NB4 (cell line): ENCODE measurements around the gene HDAC9.

ENCODE experiments used
- MYC ChIP-seq: IDR thresholded peaks from 2 replicates; pipeline ENCODE4 v1.6.1; 2011; ENCODE audit warnings: low read depth, low read length
- POLR2A ChIP-seq: IDR thresholded peaks from 2 replicates; pipeline ENCODE4 v1.6.1; 2011; ENCODE audit warnings: mild to moderate bottlenecking; ENCODE audit not compliant: insufficient read length; ENCODE audit errors: extremely low read depth
- TF ChIP-seq, protein P1 (sequence below): IDR thresholded peaks from 2 replicates; pipeline ENCODE4 v1.6.1; 2011; ENCODE audit warnings: low read depth, low read length
- TF ChIP-seq, protein P2 (sequence below): IDR thresholded peaks from one replicate; pipeline ENCODE4 v1.5.1; 2012; ENCODE audit warnings: low read depth, low read length

DNA sequence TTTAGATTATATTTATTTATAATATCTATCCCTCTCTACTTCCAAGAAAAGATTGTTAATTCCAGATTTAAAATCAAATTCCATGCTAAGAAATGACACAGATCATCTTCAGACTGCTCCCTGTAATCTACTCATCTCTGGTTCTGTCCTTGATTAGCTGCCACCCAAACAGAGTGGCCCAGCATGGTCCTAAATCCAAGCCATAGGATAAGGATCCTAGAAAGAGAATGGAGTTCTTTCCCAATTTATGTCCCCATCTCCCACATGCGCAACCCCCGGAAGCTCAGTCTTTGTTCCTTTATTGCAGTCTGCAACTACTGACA lies 23.4 kb upstream of the HDAC9 start:
- TF ChIP-seq, protein P1, sequence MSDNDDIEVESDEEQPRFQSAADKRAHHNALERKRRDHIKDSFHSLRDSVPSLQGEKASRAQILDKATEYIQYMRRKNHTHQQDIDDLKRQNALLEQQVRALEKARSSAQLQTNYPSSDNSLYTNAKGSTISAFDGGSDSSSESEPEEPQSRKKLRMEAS, result no peak
- TF ChIP-seq, protein P2, sequence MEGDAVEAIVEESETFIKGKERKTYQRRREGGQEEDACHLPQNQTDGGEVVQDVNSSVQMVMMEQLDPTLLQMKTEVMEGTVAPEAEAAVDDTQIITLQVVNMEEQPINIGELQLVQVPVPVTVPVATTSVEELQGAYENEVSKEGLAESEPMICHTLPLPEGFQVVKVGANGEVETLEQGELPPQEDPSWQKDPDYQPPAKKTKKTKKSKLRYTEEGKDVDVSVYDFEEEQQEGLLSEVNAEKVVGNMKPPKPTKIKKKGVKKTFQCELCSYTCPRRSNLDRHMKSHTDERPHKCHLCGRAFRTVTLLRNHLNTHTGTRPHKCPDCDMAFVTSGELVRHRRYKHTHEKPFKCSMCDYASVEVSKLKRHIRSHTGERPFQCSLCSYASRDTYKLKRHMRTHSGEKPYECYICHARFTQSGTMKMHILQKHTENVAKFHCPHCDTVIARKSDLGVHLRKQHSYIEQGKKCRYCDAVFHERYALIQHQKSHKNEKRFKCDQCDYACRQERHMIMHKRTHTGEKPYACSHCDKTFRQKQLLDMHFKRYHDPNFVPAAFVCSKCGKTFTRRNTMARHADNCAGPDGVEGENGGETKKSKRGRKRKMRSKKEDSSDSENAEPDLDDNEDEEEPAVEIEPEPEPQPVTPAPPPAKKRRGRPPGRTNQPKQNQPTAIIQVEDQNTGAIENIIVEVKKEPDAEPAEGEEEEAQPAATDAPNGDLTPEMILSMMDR, result no peak
- no peak for TF ChIP-seq POLR2A
- no peak for TF ChIP-seq MYC
